ENCODE results near the gene SECISBP2.
"Not testable (repeated sequence)": the region's sequence is repeated elsewhere in the genome, so short reads cannot be mapped to it uniquely, and the experiment has no call there.

Gene SECISBP2

DNA sequence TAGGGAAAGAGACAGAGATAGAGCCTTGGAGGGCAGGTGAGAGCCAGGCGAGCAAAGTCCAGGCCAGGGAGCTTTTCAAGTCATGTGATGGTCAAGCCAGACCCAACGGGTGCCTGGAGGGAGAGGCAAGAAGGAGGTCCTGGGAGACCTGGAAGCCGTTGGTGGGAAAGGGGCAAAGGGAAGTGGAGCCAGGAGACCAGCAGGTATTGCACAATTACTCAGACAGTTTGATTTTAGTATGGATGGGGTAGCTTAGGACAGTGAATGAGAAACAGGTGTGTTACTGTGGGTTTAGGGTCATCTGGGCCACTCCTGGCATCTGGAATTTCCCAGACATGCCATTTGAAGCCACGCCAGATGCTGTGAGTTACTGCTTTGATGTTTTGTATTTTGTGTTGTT lies 5.1 kb downstream of the SECISBP2 start:
- no peak overlapping the region for H3K4me3 ChIP-seq (ENCODE audit: low read depth, low read length)
- H3K79me2 ChIP-seq (ENCODE audit: control insufficient read depth, insufficient read depth, low read length, unreplicated experiment): peaks cover 40% of the 10 kb centered on the region
- H3K36me3 ChIP-seq (ENCODE audit: insufficient read depth, low read length): 0 out of 2 replicates have a peak, but pooled peaks cover 6% of the 10 kb centered on the region
- H3K27me3 ChIP-seq (ENCODE audit: insufficient read depth, low read length): no peaks in the 10 kb centered on the region
- H3K27ac ChIP-seq (ENCODE audit: low read depth, low read length): no peak overlapping the region
- peaks cover 6% of the 10 kb centered on the region for H3K4me1 ChIP-seq (ENCODE audit: control insufficient read depth, insufficient read depth, low read length, unreplicated experiment)
- H2AFZ ChIP-seq (ENCODE audit: low read length, unreplicated experiment): no peak overlapping the region

DNA sequence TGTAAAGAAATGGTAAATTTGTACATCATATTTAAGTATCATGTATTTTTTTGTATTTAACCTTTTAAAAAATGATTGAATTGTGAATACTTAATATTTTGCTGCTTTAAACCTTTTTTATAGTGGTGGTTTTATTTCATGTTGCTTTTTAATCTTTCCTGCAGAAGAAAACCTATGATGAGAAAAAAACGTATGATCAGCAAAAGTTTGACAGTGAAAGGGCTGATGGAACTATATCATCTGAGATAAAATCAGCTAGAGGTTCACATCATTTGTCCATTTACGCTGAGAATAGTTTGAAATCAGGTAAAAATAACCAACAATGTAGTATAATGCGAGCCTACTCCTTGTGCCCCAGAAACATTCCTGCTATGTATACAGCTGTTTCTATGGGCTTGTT lies 7.4 kb downstream of the SECISBP2 start:
- no peak overlapping the region for H3K4me3 ChIP-seq (ENCODE audit: low read depth, low read length)
- no peak overlapping the region for H2AFZ ChIP-seq (ENCODE audit: low read length, unreplicated experiment)
- no peak overlapping the region for H3K27ac ChIP-seq (ENCODE audit: low read depth, low read length)
- no peaks in the 10 kb centered on the region for H3K4me1 ChIP-seq (ENCODE audit: control insufficient read depth, insufficient read depth, low read length, unreplicated experiment)
- H3K79me2 ChIP-seq (ENCODE audit: control insufficient read depth, insufficient read depth, low read length, unreplicated experiment): peaks cover 27% of the 10 kb centered on the region
- no peaks in the 10 kb centered on the region for H3K27me3 ChIP-seq (ENCODE audit: insufficient read depth, low read length)
- peaks cover 14% of the 10 kb centered on the region; the same call in 1 of the 2 replicates for H3K36me3 ChIP-seq (ENCODE audit: insufficient read depth, low read length)

GRCh38 chr9:89328064-89328463 lies 9.8 kb downstream of the SECISBP2 start:
- H3K79me2 ChIP-seq (ENCODE audit: control insufficient read depth, insufficient read depth, low read length, unreplicated experiment): peaks cover 9% of the 10 kb centered on the region
- H3K36me3 ChIP-seq (ENCODE audit: insufficient read depth, low read length): peaks cover 22% of the 10 kb centered on the region; the same call in 1 of the 2 replicates
- no peaks in the 10 kb centered on the region for H3K4me1 ChIP-seq (ENCODE audit: control insufficient read depth, insufficient read depth, low read length, unreplicated experiment)
- no peaks in the 10 kb centered on the region for H3K27me3 ChIP-seq (ENCODE audit: insufficient read depth, low read length)
- no peak overlapping the region for H3K27ac ChIP-seq (ENCODE audit: low read depth, low read length)
- no peak overlapping the region for H3K4me3 ChIP-seq (ENCODE audit: low read depth, low read length)
- H2AFZ ChIP-seq (ENCODE audit: low read length, unreplicated experiment): no peak overlapping the region

DNA sequence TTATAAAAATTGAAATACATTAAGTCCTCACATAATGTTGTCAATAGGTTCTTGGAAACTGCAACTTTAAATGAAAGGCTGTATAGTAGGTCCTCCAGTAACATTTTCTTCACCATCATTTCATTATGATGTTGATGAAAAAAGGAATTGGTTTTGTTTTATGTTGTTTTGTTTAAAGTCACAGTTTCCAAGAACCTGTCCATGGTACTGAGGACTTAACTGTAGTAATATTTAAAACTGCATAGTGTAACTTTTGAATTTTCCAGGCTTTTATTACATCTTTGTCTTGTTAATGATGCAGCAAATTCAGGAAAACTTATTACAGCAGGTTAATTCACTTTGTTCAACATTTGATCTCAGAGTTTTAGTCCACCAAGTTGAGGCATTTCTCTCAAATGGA lies 11.6 kb downstream of the SECISBP2 start:
- H2AFZ ChIP-seq (ENCODE audit: low read length, unreplicated experiment): no peak overlapping the region
- H3K27me3 ChIP-seq (ENCODE audit: insufficient read depth, low read length): no peaks in the 10 kb centered on the region
- no peaks in the 10 kb centered on the region for H3K79me2 ChIP-seq (ENCODE audit: control insufficient read depth, insufficient read depth, low read length, unreplicated experiment)
- H3K4me1 ChIP-seq (ENCODE audit: control insufficient read depth, insufficient read depth, low read length, unreplicated experiment): no peaks in the 10 kb centered on the region
- H3K4me3 ChIP-seq (ENCODE audit: low read depth, low read length): no peak overlapping the region
- peaks cover 33% of the 10 kb centered on the region; the same call in 1 of the 2 replicates for H3K36me3 ChIP-seq (ENCODE audit: insufficient read depth, low read length)
- H3K27ac ChIP-seq (ENCODE audit: low read depth, low read length): no peak overlapping the region

- Histone ChIP-seq H2AFZ (ENCODE audit: low read length, unreplicated experiment) (no peak overlapping the region), H3K36me3 (ENCODE audit: insufficient read depth, low read length) (peaks cover 33% of the 10 kb centered on the region; the same call in 1 of the 2 replicates), H3K4me3 (ENCODE audit: low read depth, low read length) (no peak overlapping the region), H3K79me2 (ENCODE audit: control insufficient read depth, insufficient read depth, low read length, unreplicated experiment) (no peaks in the 10 kb centered on the region), H3K27ac (ENCODE audit: low read depth, low read length) (no peak overlapping the region), H3K4me1 (ENCODE audit: control insufficient read depth, insufficient read depth, low read length, unreplicated experiment) (no peaks in the 10 kb centered on the region), H3K27me3 (ENCODE audit: insufficient read depth, low read length) (no peaks in the 10 kb centered on the region)
Observed at GRCh38 chr9:89330513-89330912, 12.2 kb downstream of the SECISBP2 start.

DNA sequence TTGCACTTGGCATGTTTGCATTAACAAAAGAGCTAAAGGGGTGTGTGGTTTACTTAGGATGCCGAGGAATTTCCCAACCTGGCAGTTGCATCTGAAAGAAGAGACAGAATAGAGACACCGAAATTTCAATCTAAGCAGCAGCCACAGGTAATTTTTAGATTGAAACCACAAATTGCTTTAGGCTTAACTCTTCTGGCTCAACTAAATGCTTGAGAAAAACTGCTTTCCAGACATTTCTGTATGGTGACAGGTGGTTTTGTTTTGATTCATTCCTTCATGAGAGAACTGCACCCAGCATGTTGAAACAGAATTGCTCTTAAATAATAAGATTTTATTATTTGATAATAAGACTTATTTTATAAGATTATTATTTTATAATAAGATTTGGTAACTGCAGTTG lies 21.5 kb downstream of the SECISBP2 start:
- Histone ChIP-seq H2AFZ (ENCODE audit: low read length, unreplicated experiment) (no peak overlapping the region), H3K79me2 (ENCODE audit: control insufficient read depth, insufficient read depth, low read length, unreplicated experiment) (no peaks in the 10 kb centered on the region), H3K4me1 (ENCODE audit: control insufficient read depth, insufficient read depth, low read length, unreplicated experiment) (no peaks in the 10 kb centered on the region), H3K36me3 (ENCODE audit: insufficient read depth, low read length) (peaks cover 40% of the 10 kb centered on the region), H3K27me3 (ENCODE audit: insufficient read depth, low read length) (no peaks in the 10 kb centered on the region), H3K27ac (ENCODE audit: low read depth, low read length) (no peak overlapping the region), H3K4me3 (ENCODE audit: low read depth, low read length) (no peak overlapping the region)

- Histone ChIP-seq H3K36me3 (ENCODE audit: insufficient read depth, low read length) (peaks cover 40% of the 10 kb centered on the region), H3K4me1 (ENCODE audit: control insufficient read depth, insufficient read depth, low read length, unreplicated experiment) (no peaks in the 10 kb centered on the region), H3K27ac (ENCODE audit: low read depth, low read length) (no peak overlapping the region), H2AFZ (ENCODE audit: low read length, unreplicated experiment) (no peak overlapping the region), H3K4me3 (ENCODE audit: low read depth, low read length) (no peak overlapping the region), H3K79me2 (ENCODE audit: control insufficient read depth, insufficient read depth, low read length, unreplicated experiment) (no peaks in the 10 kb centered on the region), H3K27me3 (ENCODE audit: insufficient read depth, low read length) (no peaks in the 10 kb centered on the region)
Observed at GRCh38 chr9:89340332-89340731, 22.0 kb downstream of the SECISBP2 start.

- Histone ChIP-seq H3K4me3 (ENCODE audit: low read depth, low read length) (no peak overlapping the region), H3K36me3 (ENCODE audit: insufficient read depth, low read length) (peaks cover 40% of the 10 kb centered on the region), H3K27me3 (ENCODE audit: insufficient read depth, low read length) (no peaks in the 10 kb centered on the region), H3K4me1 (ENCODE audit: control insufficient read depth, insufficient read depth, low read length, unreplicated experiment) (no peaks in the 10 kb centered on the region), H3K27ac (ENCODE audit: low read depth, low read length) (no peak overlapping the region), H2AFZ (ENCODE audit: low read length, unreplicated experiment) (no peak overlapping the region), H3K79me2 (ENCODE audit: control insufficient read depth, insufficient read depth, low read length, unreplicated experiment) (no peaks in the 10 kb centered on the region)
Observed at GRCh38 chr9:89342213-89342612, 23.9 kb downstream of the SECISBP2 start.

GRCh38 chr9:89342948-89343347 lies 24.6 kb downstream of the SECISBP2 start:
- Histone ChIP-seq H3K79me2 (ENCODE audit: control insufficient read depth, insufficient read depth, low read length, unreplicated experiment) (no peaks in the 10 kb centered on the region), H3K36me3 (ENCODE audit: insufficient read depth, low read length) (peaks cover 40% of the 10 kb centered on the region), H2AFZ (ENCODE audit: low read length, unreplicated experiment) (no peak overlapping the region), H3K4me1 (ENCODE audit: control insufficient read depth, insufficient read depth, low read length, unreplicated experiment) (no peaks in the 10 kb centered on the region), H3K27ac (ENCODE audit: low read depth, low read length) (no peak overlapping the region), H3K4me3 (ENCODE audit: low read depth, low read length) (no peak overlapping the region), H3K27me3 (ENCODE audit: insufficient read depth, low read length) (no peaks in the 10 kb centered on the region)

DNA sequence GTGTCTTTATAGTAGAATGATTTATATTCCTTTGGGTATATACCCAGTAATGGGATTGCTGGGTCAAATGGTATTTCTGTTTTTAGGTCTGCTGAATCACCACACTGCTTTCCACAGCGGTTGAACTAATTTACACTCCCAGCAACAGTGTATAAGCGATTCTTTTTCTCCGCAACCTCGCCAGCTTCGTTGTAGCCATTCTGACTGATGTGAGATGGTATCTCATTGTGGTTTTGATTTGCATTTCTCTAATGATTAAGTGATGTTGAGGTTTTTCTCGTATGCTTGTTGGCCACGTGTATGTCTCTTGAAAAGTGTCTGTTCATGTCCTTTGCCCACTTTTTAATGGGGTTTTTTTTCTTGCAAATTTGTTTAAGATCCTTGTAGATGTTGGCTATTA lies 25.5 kb downstream of the SECISBP2 start:
- not testable (repeated sequence) for H3K27me3 ChIP-seq (ENCODE audit: insufficient read depth, low read length); H3K4me3 ChIP-seq (ENCODE audit: low read depth, low read length); H2AFZ ChIP-seq (ENCODE audit: low read length, unreplicated experiment); H3K79me2 ChIP-seq (ENCODE audit: control insufficient read depth, insufficient read depth, low read length, unreplicated experiment); H3K27ac ChIP-seq (ENCODE audit: low read depth, low read length); H3K4me1 ChIP-seq (ENCODE audit: control insufficient read depth, insufficient read depth, low read length, unreplicated experiment)
- peaks cover 40% of the 10 kb centered on the region for H3K36me3 ChIP-seq (ENCODE audit: insufficient read depth, low read length)

DNA sequence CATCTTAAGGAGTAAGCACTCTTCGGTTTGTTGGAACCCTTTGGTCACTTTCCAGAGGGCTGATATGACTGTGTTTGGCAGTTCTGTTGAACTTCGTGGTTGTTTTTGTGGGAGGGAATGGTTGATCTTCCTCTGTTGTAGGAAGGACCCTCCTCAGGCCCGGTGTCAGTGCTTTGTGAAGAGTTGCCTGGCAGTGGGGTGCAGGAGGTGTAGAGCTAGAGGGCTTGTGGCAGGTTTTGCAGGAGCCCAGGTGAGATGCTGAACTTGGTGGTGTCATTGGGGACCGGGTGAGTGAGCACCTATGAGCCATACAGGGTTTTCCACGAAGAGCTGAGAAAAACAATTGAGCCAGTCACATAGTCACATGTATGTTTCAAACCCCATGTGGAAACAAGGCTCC lies 27.2 kb downstream of the SECISBP2 start:
- peaks cover 41% of the 10 kb centered on the region for H3K36me3 ChIP-seq (ENCODE audit: insufficient read depth, low read length)
- H3K27me3 ChIP-seq (ENCODE audit: insufficient read depth, low read length): no peaks in the 10 kb centered on the region
- no peak overlapping the region for H3K4me3 ChIP-seq (ENCODE audit: low read depth, low read length)
- H3K4me1 ChIP-seq (ENCODE audit: control insufficient read depth, insufficient read depth, low read length, unreplicated experiment): no peaks in the 10 kb centered on the region
- no peak overlapping the region for H3K27ac ChIP-seq (ENCODE audit: low read depth, low read length)
- H2AFZ ChIP-seq (ENCODE audit: low read length, unreplicated experiment): no peak overlapping the region
- H3K79me2 ChIP-seq (ENCODE audit: control insufficient read depth, insufficient read depth, low read length, unreplicated experiment): no peaks in the 10 kb centered on the region
